H4 (cell line): Measurements from ENCODE around the gene FGF12. TPM values are rescaled to one million over a fixed set of nuclear protein-coding genes. Genes with fewer than 3 reads are reported as not detected.
"Not testable (repeated sequence)": the region's sequence is repeated elsewhere in the genome, so short reads cannot be mapped to it uniquely, and the experiment has no call there.

ENCODE experiments used
- DNase-seq: peaks from one replicate; pipeline ENCODE4 v3.0.0-alpha.2; 2015; ENCODE audit warnings: low spot score
- total RNA-seq: library from RNA; depleted of rRNA; stranded (reverse); fragments of >200 nt; shearing (Covaris generic); gene quantifications from 2 replicates; pipeline ENCODE4 v1.2.3, GENCODE V29; 2014

Gene FGF12
- total RNA-seq, 1 experiment from 2014 or later, result 4.4 TPM

DNA sequence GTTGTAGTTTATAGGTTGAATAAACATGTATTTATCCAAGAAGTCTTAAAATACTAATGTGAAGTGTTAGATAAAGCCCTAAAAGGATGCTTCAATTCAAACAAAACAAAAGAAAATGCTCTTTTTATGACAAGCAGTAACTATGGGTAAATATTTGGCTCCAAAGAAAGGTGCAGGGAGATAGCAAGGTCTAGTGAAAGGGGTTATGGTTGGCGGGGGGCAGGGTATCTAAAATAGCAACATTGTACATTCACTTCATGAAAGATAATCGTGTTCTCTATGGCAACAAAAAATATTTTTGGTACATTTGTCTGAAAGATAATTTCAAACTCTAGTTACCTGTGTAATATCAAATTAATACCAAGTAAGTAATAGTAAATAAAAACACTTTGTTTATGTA is 149.5 kb downstream of the FGF12 start:
- no peak for DNase-seq

DNA sequence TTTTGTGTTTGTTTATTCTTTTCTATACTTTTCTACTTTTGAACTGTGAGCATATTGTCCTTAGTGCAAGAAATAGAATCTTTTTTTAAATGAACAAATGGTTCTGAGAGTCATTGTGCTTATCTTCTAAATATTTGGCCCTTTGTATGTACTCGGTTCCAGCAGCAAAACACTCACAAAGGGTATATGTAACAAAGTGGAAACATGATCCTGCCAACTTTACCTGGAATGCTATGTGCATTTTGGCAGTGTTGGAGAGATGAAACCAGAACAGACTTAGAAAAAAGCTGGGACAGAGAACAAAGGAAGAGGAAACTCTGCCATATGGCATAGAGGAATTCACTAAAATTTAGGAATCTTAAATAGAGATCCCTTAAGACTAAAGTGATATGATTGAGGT is 150.1 kb downstream of the FGF12 start:
- DNase-seq, result no peak

- DNase-seq, result not testable (repeated sequence)
Observed at GRCh38 chr3:192576704-192577103, 150.6 kb downstream of the FGF12 start.

- DNase-seq, result no peak
Observed at GRCh38 chr3:192575879-192576506, 151.3 kb downstream of the FGF12 start.

- DNase-seq, result no peak
Observed at GRCh38 chr3:192573240-192573639, 154.1 kb downstream of the FGF12 start.

- DNase-seq, result peak; percentile 85
Observed at GRCh38 chr3:192570821-192571791, 156.2 kb downstream of the FGF12 start.

DNA sequence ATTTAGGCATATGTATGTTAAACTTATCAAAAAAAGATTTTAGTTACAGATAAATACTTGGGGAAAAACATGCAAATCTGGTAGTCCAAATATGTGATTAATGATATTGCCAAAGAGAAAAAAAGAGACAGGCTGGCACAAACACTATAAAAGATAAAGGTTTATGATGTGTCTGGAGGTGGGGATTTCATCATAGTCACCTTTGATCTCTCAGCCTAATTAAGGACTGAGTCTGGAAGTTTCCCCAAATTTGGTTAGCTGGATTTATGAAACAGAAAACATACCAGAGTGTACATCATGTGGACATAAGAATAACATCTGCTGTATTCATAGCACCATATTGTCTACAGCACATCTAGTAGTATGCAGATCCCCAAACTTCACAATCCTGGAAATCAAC is 157.0 kb downstream of the FGF12 start:
- no peak for DNase-seq

DNA sequence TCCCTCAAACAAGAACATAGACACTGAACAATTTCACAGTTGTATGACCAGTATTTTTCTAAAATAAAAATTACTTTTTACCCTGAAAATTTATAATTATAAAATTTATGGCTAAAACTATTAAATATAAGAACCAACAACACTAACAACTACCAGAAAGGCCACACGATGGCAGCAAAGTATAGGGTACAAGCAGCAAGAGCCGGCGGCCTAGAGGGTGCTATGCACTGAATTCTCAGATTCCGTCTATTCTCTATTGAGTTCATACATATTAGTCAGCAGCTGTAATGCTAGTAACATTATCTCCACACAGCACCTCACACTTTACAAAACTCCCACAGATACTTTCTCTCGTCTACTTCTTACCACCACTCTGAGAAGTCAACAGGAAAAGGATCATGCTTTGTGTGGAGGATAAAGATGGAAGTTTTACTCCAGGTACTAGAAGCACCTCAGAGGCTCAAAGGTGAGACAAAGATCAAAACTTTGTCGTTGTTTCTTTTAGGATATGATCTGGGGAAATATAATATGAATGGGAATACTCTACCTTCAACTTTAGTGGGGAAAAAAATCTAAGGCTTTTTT is 160.5 kb downstream of the FGF12 start:
- DNase-seq, result peak; percentile 77

DNA sequence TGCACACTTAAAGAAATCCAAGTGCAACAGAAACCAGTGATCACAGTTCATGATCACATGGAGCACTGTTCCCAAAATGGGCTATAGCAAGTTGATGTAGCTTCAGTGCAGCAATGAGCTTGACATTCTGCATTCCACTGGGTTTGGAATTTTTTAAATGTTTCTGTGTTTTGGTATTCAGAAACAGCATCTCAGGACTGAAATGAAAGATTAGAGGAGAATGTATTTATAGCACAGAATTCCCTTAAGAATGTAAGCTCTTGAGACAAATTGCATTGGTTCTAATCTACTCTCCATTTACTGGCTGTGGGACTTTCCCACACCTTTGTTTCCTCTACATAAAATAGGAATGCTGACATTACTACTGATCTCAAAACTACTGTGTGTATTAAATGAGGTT is 162.7 kb downstream of the FGF12 start:
- no peak for DNase-seq

DNA sequence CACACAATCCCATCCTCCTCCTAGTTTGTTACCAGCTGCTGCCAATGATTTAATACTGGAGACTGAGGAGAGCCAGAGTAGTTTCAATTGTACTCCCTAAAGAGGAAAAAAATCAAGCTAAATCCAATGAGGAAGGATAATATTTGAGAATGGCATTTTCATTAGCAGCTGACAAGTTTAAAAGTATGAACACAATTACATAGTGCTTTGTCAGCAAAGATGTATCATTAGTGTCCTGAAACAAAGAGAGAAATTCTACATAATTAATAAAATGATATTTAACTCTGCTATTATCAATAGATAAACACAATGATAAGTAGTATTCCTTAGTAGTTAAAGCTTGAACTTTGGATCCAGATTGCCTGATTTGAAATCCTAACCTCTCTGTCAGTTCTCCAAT is 163.9 kb downstream of the FGF12 start:
- DNase-seq, result no peak

GRCh38 chr3:192553707-192554106 is 173.6 kb downstream of the FGF12 start:
- DNase-seq, result no peak

DNA sequence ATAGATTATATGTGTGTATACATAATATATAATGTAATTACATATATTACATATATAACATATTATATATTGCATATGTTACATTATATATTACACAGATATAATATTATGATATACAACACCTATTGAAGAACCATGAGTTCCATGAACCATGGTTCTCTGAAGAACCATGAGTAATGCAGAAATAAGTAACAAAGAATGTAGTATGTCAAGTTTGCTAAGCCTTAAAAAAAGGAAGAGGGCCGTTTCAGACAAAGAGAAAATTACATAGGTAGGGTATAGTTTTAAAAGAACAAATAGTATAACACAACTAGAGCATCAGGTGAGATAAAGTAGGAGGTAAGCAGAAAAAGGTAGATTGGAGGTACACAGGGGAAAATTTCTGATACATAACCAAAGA is 177.0 kb downstream of the FGF12 start:
- DNase-seq, result no peak

DNA sequence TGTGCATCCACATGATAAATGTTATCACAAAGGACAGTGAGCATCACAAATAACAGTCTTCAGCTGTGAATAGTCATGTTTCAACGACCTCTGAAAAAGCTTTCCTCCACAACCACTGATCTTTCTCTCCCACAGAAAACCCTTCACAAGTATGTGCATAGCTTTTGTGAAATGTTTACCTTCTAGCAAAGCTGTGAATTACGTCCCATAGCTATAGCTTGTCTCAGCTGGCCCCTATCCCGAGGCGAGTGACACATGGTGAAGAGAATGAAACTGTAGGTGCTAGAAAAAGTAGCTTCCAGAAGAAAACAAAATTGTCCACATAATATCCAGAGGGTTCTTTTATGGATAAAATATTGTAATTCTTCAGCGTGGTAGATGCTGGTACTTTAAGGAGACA is 182.0 kb downstream of the FGF12 start:
- no peak for DNase-seq

GRCh38 chr3:192543163-192543562 is 184.2 kb downstream of the FGF12 start:
- no peak for DNase-seq

GRCh38 chr3:192516820-192517219 is 210.5 kb downstream of the FGF12 start:
- DNase-seq, result no peak

DNA sequence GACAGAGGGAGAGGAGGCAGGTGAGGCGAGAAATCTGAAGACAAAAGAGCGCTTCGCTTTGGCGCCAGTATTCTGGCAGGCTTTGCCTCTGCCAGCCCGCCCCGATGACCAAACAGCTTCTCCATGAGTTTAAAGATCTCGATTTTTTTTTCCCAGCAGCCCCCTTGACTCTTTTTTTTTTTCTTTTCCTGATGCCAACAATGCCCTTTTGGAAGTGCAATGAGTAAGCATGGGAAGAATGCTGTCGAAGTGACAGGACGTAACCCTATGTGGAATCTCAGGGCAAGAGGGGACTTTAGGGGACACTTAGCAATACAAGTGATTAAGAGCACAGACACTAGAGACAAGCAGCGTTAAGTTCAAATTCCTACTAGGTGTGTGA is 211.7 kb downstream of the FGF12 start:
- DNase-seq, result no peak

- DNase-seq, result no peak
Observed at GRCh38 chr3:192514754-192515663, 212.3 kb downstream of the FGF12 start.

- no peak for DNase-seq
Observed at GRCh38 chr3:192514081-192514753, 213.1 kb downstream of the FGF12 start.

DNA sequence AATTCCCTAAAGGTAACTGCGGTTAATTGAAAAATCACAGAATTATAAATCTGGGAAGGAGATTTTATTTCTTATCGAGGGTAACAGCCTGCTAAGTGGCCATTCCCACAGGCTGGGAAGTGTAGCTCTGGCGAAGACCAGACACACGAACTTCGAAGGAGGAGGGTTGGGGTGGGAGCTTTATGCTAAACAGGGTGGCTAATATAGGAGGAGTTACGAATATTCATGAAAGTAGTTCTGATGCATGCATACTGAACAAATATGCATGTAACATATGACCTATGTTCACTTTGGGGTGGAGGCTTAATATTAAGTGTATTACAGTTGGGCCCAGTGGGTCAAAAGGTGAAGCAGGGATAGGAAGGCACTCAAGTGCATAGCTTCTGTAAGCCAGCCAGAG is 221.6 kb downstream of the FGF12 start:
- DNase-seq, result no peak

- DNase-seq, result no peak
Observed at GRCh38 chr3:192501401-192501800, 225.9 kb downstream of the FGF12 start.

- DNase-seq, result no peak
Observed at GRCh38 chr3:192496905-192497587, 230.3 kb downstream of the FGF12 start.
